ENCODE data around the gene RAPGEF6.

Gene RAPGEF6

GRCh38 chr5:131536850-131537448 is 98.1 kb downstream of the RAPGEF6 start:
- no peak for TF ChIP-seq POLR2AphosphoS5 (IDR thresholded peaks at IDR 0.05; ENCODE audit: low read depth, low read length)
- no peak for TF ChIP-seq POLR2A (IDR thresholded peaks at IDR 0.05; ENCODE audit: low read depth, low read length)
- TF ChIP-seq TAF1 (IDR thresholded peaks at IDR 0.05; ENCODE audit: borderline replicate concordance, low read depth, low read length) = no peak
- DNase-seq (ENCODE audit: insufficient read length) (no peak), FAIRE-seq (peak; percentile 51)

DNA sequence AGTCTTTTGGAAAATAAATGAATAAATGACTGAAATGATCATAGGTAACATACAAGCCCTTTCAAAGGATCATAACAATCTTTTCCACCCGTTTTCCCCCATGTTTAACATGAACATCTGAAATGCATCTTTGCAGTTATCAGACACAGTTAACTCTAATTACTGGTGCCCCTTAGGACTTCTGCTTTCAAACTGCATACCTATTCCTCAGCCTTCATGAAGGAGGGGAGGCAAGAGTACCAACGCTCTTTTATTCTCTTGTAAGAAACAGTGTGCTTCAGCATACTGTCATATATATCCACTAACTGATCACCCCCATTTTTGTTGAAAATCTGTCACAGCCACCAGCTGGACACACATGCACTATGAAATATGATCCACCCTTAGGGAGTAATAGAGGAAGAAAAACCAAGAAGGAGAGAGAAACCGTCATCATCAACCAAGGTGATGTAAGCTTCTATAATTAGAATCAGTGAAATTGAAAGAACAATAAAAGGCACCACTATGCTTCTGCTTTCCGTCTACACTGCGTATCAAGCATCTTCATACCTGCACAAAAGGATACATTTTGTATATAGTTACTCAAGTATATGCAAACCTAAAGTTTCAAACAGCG is 98.7 kb downstream of the RAPGEF6 start:
- no peak for TF ChIP-seq POLR2AphosphoS5 (IDR thresholded peaks at IDR 0.05; ENCODE audit: low read depth, low read length)
- TF ChIP-seq POLR2A (IDR thresholded peaks at IDR 0.05; ENCODE audit: low read depth, low read length) = no peak
- no peak for TF ChIP-seq TAF1 (IDR thresholded peaks at IDR 0.05; ENCODE audit: borderline replicate concordance, low read depth, low read length)
- DNase-seq (ENCODE audit: insufficient read length) (no peak), FAIRE-seq (peak; percentile 94)

- FAIRE-seq (no peak), DNase-seq (ENCODE audit: insufficient read length) (no peak)
- TF ChIP-seq TAF1 (IDR thresholded peaks at IDR 0.05; ENCODE audit: borderline replicate concordance, low read depth, low read length) (no peak), POLR2A (IDR thresholded peaks at IDR 0.05; ENCODE audit: low read depth, low read length) (no peak), POLR2AphosphoS5 (IDR thresholded peaks at IDR 0.05; ENCODE audit: low read depth, low read length) (no peak)
Measured at GRCh38 chr5:131534974-131535373, 100.1 kb downstream of the RAPGEF6 start.

GRCh38 chr5:131533836-131534235 is 101.2 kb downstream of the RAPGEF6 start:
- DNase-seq (ENCODE audit: insufficient read length) (no peak), FAIRE-seq (no peak)
- TF ChIP-seq POLR2A (IDR thresholded peaks at IDR 0.05; ENCODE audit: low read depth, low read length) = no peak
- no peak for TF ChIP-seq TAF1 (IDR thresholded peaks at IDR 0.05; ENCODE audit: borderline replicate concordance, low read depth, low read length)
- no peak for TF ChIP-seq POLR2AphosphoS5 (IDR thresholded peaks at IDR 0.05; ENCODE audit: low read depth, low read length)

GRCh38 chr5:131532031-131532640 is 102.9 kb downstream of the RAPGEF6 start:
- DNase-seq (ENCODE audit: insufficient read length) (no peak), FAIRE-seq (no peak)
- TF ChIP-seq POLR2AphosphoS5 (IDR thresholded peaks at IDR 0.05; ENCODE audit: low read depth, low read length) (no peak), POLR2A (IDR thresholded peaks at IDR 0.05; ENCODE audit: low read depth, low read length) (no peak), TAF1 (IDR thresholded peaks at IDR 0.05; ENCODE audit: borderline replicate concordance, low read depth, low read length) (no peak)

DNA sequence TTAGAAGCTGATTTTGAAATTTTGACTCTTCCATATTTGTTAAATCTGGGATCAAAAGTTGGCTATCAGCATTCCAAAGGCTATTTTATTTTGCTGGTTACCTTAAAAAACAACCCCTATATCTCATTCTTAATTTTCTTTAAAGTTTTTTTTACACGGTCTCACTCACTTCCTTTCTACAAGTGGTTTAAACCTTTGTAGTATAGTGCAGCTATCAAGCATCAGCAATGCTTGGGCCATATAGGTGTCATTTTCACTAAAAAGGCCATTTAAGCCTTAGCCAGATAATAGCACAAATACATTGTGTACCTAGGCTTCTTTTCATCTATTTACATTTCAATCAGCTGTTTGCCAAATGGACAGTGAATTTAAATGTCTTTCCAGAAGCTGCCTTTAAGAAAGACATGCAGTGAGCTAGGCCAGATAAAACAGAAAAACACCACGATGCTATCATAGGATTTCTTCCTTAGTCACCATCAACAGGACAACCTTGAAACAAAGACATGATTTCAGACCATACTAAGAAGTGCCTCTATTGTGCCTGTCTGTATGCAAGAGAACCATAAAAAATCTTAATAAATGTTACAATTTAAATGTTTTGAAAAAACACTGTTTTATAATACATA is 104.2 kb downstream of the RAPGEF6 start:
- FAIRE-seq = peak; percentile 17
- DNase-seq (ENCODE audit: insufficient read length) = no peak
- no peak for TF ChIP-seq TAF1 (IDR thresholded peaks at IDR 0.05; ENCODE audit: borderline replicate concordance, low read depth, low read length)
- TF ChIP-seq POLR2AphosphoS5 (IDR thresholded peaks at IDR 0.05; ENCODE audit: low read depth, low read length) = no peak
- TF ChIP-seq POLR2A (IDR thresholded peaks at IDR 0.05; ENCODE audit: low read depth, low read length) = no peak

GRCh38 chr5:131528682-131529081 is 106.3 kb downstream of the RAPGEF6 start:
- DNase-seq (ENCODE audit: insufficient read length) (no peak), FAIRE-seq (peak; percentile 84)
- TF ChIP-seq POLR2AphosphoS5 (IDR thresholded peaks at IDR 0.05; ENCODE audit: low read depth, low read length) = no peak
- no peak for TF ChIP-seq TAF1 (IDR thresholded peaks at IDR 0.05; ENCODE audit: borderline replicate concordance, low read depth, low read length)
- no peak for TF ChIP-seq POLR2A (IDR thresholded peaks at IDR 0.05; ENCODE audit: low read depth, low read length)

DNA sequence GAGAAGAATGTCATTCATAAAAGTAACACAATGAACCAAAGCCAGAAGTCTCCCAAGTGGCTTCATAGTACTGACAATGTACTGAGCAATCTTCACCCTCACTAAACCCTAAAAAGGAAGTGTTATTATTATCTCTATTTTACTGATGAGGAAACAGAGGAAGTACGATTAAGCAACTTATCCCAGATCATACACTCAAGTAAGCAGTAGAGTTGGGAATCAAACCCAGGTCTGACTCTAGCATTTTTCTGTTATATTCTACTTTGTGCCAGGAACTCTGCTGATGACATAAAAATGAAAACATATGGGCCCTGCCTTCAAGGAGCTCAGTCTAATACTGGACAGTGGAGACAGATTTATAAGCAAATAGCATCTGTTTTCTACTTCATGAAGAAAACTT is 109.2 kb downstream of the RAPGEF6 start:
- no peak for TF ChIP-seq TAF1 (IDR thresholded peaks at IDR 0.05; ENCODE audit: borderline replicate concordance, low read depth, low read length)
- no peak for TF ChIP-seq POLR2AphosphoS5 (IDR thresholded peaks at IDR 0.05; ENCODE audit: low read depth, low read length)
- no peak for TF ChIP-seq POLR2A (IDR thresholded peaks at IDR 0.05; ENCODE audit: low read depth, low read length)
- FAIRE-seq = no peak
- DNase-seq (ENCODE audit: insufficient read length) = no peak

GRCh38 chr5:131524431-131524830 is 110.6 kb downstream of the RAPGEF6 start:
- FAIRE-seq (no peak), DNase-seq (ENCODE audit: insufficient read length) (no peak)
- TF ChIP-seq POLR2AphosphoS5 (IDR thresholded peaks at IDR 0.05; ENCODE audit: low read depth, low read length) = no peak
- no peak for TF ChIP-seq POLR2A (IDR thresholded peaks at IDR 0.05; ENCODE audit: low read depth, low read length)
- no peak for TF ChIP-seq TAF1 (IDR thresholded peaks at IDR 0.05; ENCODE audit: borderline replicate concordance, low read depth, low read length)

DNA sequence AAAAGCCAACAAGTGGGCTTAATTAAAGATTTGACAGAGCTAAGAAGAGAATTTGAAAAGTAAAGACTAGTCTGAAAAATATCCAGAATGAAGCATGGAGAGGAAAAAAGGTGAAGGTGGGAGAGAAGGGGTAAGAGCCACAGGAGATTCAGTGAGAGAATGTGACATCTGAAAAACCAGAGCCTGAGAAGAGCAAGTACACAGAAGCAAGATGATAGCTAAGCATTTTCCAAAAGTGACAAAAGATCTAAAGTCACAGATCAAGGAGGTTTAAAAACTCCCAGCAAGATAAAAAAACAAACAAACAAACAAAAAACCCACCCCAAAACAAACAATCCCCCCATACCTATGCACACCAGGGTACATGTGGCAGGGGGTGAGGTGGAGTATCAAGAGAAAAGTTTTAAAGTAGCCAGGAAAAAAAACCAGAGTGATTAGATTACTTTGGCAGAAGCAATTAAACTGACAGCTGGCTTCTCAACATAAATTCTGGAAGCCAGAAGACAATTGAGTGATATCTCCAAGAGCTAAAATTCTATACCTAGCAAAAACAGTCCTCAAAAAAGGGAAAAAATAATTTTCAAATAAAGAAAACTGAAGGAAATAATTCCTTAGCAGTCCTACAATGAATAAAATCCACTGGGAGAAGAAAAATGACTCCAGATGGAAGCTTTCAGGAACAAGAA is 111.4 kb downstream of the RAPGEF6 start:
- no peak for FAIRE-seq
- TF ChIP-seq TAF1 (IDR thresholded peaks at IDR 0.05; ENCODE audit: borderline replicate concordance, low read depth, low read length) (no peak), POLR2A (IDR thresholded peaks at IDR 0.05; ENCODE audit: low read depth, low read length) (no peak), POLR2AphosphoS5 (IDR thresholded peaks at IDR 0.05; ENCODE audit: low read depth, low read length) (no peak)

DNA sequence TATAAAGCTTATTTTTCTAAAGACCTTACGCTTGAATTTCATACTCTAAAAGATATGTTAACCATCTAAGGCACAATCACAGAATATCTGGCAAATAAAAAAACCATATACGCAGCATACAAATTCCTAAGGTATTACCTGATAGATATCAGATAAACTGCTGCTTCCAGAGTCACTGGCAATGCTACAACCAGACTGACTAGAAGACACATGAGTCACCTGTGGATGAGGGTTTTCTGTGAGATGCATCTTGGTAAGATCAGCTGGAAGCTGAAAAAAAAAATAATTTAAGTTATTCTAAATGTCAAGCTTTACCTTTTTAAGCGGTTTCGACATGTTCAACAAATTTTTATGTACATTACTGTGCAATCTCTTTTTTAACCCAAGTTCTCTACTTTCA is 113.8 kb downstream of the RAPGEF6 start:
- TF ChIP-seq TAF1 (IDR thresholded peaks at IDR 0.05; ENCODE audit: borderline replicate concordance, low read depth, low read length) = no peak
- TF ChIP-seq POLR2A (IDR thresholded peaks at IDR 0.05; ENCODE audit: low read depth, low read length) = no peak
- no peak for TF ChIP-seq POLR2AphosphoS5 (IDR thresholded peaks at IDR 0.05; ENCODE audit: low read depth, low read length)
- no peak for FAIRE-seq

More for the DNA sequence above, 111.4 kb downstream of the RAPGEF6 start:
- no peak for DNase-seq (ENCODE audit: insufficient read length)

More for the DNA sequence above, 113.8 kb downstream of the RAPGEF6 start:
- no peak for DNase-seq (ENCODE audit: insufficient read length)

Data from GM12892 (cell line).